ENCODE measurements around the gene DNM1.
A peak's percentile ranks its signal among the peaks of the same experiment; 100 is the strongest.
"Not testable (repeated sequence)": the region's sequence is repeated elsewhere in the genome, so short reads cannot be mapped to it uniquely, and the experiment has no call there.

Gene DNM1

GRCh38 chr9:128253140-128253990 is 50.2 kb downstream of the DNM1 start:
- no peak for DNase-seq

- no peak for DNase-seq
These were observed 50.8 kb downstream of the DNM1 start for GRCh38 chr9:128253991-128254346.

- DNase-seq = no peak
These were observed 51.2 kb downstream of the DNM1 start for GRCh38 chr9:128254362-128254761.

- peak; percentile 35 for DNase-seq
These were observed 51.9 kb downstream of the DNM1 start for GRCh38 chr9:128254855-128255759.

- no peak for DNase-seq
These were observed 54.1 kb downstream of the DNM1 start for GRCh38 chr9:128257086-128257825.

- no peak for DNase-seq
These were observed 54.7 kb downstream of the DNM1 start for GRCh38 chr9:128257907-128258306.

GRCh38 chr9:128258326-128258725 is 55.1 kb downstream of the DNM1 start:
- DNase-seq = no peak

- DNase-seq = no peak
These were observed 56.0 kb downstream of the DNM1 start for GRCh38 chr9:128259156-128259555.

GRCh38 chr9:128260340-128260739 is 57.2 kb downstream of the DNM1 start:
- no peak for DNase-seq

GRCh38 chr9:128262687-128263086 is 59.5 kb downstream of the DNM1 start:
- DNase-seq = no peak

- no peak for DNase-seq
These were observed 62.2 kb downstream of the DNM1 start for GRCh38 chr9:128265348-128265847.

GRCh38 chr9:128266868-128267590 is 63.9 kb downstream of the DNM1 start:
- no peak for DNase-seq

GRCh38 chr9:128271112-128271511 is 67.9 kb downstream of the DNM1 start:
- DNase-seq = no peak

- DNase-seq = no peak
These were observed 68.3 kb downstream of the DNM1 start for GRCh38 chr9:128271512-128271911.

- no peak for DNase-seq
These were observed 71.1 kb downstream of the DNM1 start for GRCh38 chr9:128274245-128274644.

- DNase-seq = no peak
These were observed 72.2 kb downstream of the DNM1 start, which contains the start of gene GOLGA2 for GRCh38 chr9:128275198-128276007. Gene GOLGA2, minus strand, starts transcription at chr9:128276007. Its CDS starts 31 bp downstream, at chr9:128275976.

- peak; percentile 100 for DNase-seq
These were observed 72.9 kb downstream of the DNM1 start, which contains the start of gene SWI5 for GRCh38 chr9:128276008-128276573. Gene SWI5, plus strand, starts transcription at chr9:128276276.

GRCh38 chr9:128276574-128277270 is 73.5 kb downstream of the DNM1 start:
- DNase-seq = no peak

GRCh38 chr9:128279088-128280073 is 76.2 kb downstream of the DNM1 start:
- DNase-seq = not testable (repeated sequence)
